H1 (cell line): ENCODE data around the gene AKIRIN2. TPM values are rescaled to one million over a fixed set of nuclear protein-coding genes. Genes with fewer than 3 reads are reported as not detected.

Experiments
- CTCF ChIA-PET: fragments of 300-600 bp; sonication (Branson Sonifier 250); formaldehyde crosslinking; loops from one replicate; lab custom pipeline; 2021; ENCODE audit not compliant: partially characterized antibody; lab: Charles Lee
- POLR2A ChIA-PET: fragments of 300-600 bp; sonication (Branson Sonifier 250); formaldehyde crosslinking; loops from one replicate; lab custom pipeline; 2021; ENCODE audit warnings: inconsistent platforms; ENCODE audit not compliant: partially characterized antibody; lab: Charles Lee
- DNase-seq, 2 experiments: peaks; one replicate each; pipeline versions ENCODE4 v3.0.0 to v3.0.0-alpha.2; 2010 to 2022; ENCODE audit warnings: low spot score in 2 of 2, low read depth in 1 of 2, mixed read lengths in 1 of 2
- FAIRE-seq: peaks from 2 replicates; lab custom pipeline; 2011; peaks lifted over from hg19 to GRCh38; lab: Jason Lieb, UNC
- H2AFZ ChIP-seq: 2 replicates; pipeline ENCODE4 v1.8.1; 2012; ENCODE audit warnings: low read length, inconsistent platforms
- H2AK5ac ChIP-seq: 2 replicates; pipeline ENCODE4 v1.6.1; 2013; ENCODE audit warnings: low read depth, low read length
- H2BK120ac ChIP-seq: replicated peaks from 2 replicates; pipeline ENCODE3; 2013; ENCODE audit warnings: low read depth, low read length, inconsistent platforms
- H2BK12ac ChIP-seq: 2 replicates; pipeline ENCODE4 v1.6.1; 2013; ENCODE audit warnings: low read depth, low read length
- H2BK15ac ChIP-seq: 2 replicates; pipeline ENCODE4 v1.6.1; 2013; ENCODE audit warnings: low read length
- H2BK20ac ChIP-seq: 2 replicates; pipeline ENCODE4 v1.6.1; 2013; ENCODE audit warnings: low read length
- H2BK5ac ChIP-seq: 2 replicates; pipeline ENCODE4 v1.6.1; 2013; ENCODE audit warnings: low read depth, low read length
- H3K14ac ChIP-seq: 2 replicates; pipeline ENCODE4 v1.6.1; 2013; ENCODE audit warnings: inconsistent platforms; ENCODE audit not compliant: insufficient read length
- H3K18ac ChIP-seq: 2 replicates; pipeline ENCODE4 v1.6.1; 2013; ENCODE audit warnings: low read length; ENCODE audit errors: extremely low read depth
- H3K23ac ChIP-seq: 2 replicates; pipeline ENCODE4 v1.6.1; 2013; ENCODE audit warnings: inconsistent platforms; ENCODE audit not compliant: insufficient read length
- H3K23me2 ChIP-seq: 2 replicates; pipeline ENCODE4 v1.6.1; 2013; ENCODE audit warnings: low read depth, low read length
- H3K27ac ChIP-seq: 2 replicates; pipeline ENCODE4 v1.6.1; 2011; ENCODE audit warnings: low read depth, low read length, inconsistent platforms
- H3K27me3 ChIP-seq, 4 experiments: replicated peaks in 1 of 4; 1 replicate in 1 of 4; 2 replicates in 3 of 4; pipeline versions ENCODE4 v1.6.1 to v1.8.1; 2011 to 2013; ENCODE audit warnings: low read length in 3 of 4, mild to moderate bottlenecking in 3 of 4, inconsistent platforms in 2 of 4, mixed read lengths in 2 of 4, moderate library complexity in 1 of 4; ENCODE audit not compliant: control insufficient read depth in 3 of 4, insufficient read depth in 3 of 4; ENCODE audit errors: extremely low read depth in 1 of 4
- H3K36me3 ChIP-seq, 4 experiments: 2 replicates each; pipeline versions ENCODE4 v1.6.1 to v1.8.1; 2011 to 2013; ENCODE audit warnings: mild to moderate bottlenecking in 4 of 4, low read length in 3 of 4, moderate library complexity in 2 of 4, control low read depth in 1 of 4, inconsistent platforms in 1 of 4; ENCODE audit not compliant: insufficient read depth in 4 of 4, control insufficient read depth in 2 of 4
- H3K4ac ChIP-seq: replicated peaks from 2 replicates; pipeline ENCODE3; 2013; ENCODE audit warnings: low read length, low read depth, mixed read lengths, inconsistent platforms; ENCODE audit not compliant: insufficient read length
- H3K4me1 ChIP-seq, 4 experiments: replicated peaks in 1 of 4; 1 replicate in 1 of 4; 2 replicates in 3 of 4; pipeline versions ENCODE4 v1.6.1 to v1.8.1; 2011 to 2013; ENCODE audit warnings: low read length in 3 of 4, inconsistent platforms in 2 of 4, mixed read lengths in 1 of 4; ENCODE audit not compliant: insufficient read depth in 4 of 4, control insufficient read depth in 3 of 4
- H3K4me2 ChIP-seq, 2 experiments: 2 replicates each; pipeline versions ENCODE4 v1.6.1 to v1.8.1; 2011 to 2013; ENCODE audit warnings: low read depth in 2 of 2, low read length in 2 of 2, control low read depth in 1 of 2, inconsistent platforms in 1 of 2, mild to moderate bottlenecking in 1 of 2; ENCODE audit not compliant: insufficient read depth in 1 of 2
- H3K4me3 ChIP-seq, 4 experiments: fragments of 200-600, 300-600 bp in 1 of 4; sonication (generic), shearing (Covaris generic), sonication (Bioruptor Twin) in 1 of 4; 2 replicates each; pipeline versions ENCODE4 v1.5.1 to v1.8.1; 2011 to 2016; ENCODE audit warnings: low read length in 4 of 4, low read depth in 3 of 4, control low read depth in 2 of 4, inconsistent platforms in 2 of 4, mild to moderate bottlenecking in 2 of 4, mixed read lengths in 1 of 4, moderate library complexity in 1 of 4; ENCODE audit not compliant: insufficient read depth in 2 of 4; ENCODE audit errors: extremely low read depth in 1 of 4
- H3K56ac ChIP-seq: replicated peaks from 2 replicates; pipeline ENCODE3; 2013; ENCODE audit warnings: low read depth, mild to moderate bottlenecking, mixed read lengths, low read length, inconsistent platforms; ENCODE audit not compliant: insufficient read length
- H3K79me1 ChIP-seq: 2 replicates; pipeline ENCODE4 v1.6.1; 2013; ENCODE audit warnings: low read depth, low read length, control low read depth
- H3K79me2 ChIP-seq, 2 experiments: 2 replicates each; pipeline versions ENCODE4 v1.6.1 to v1.8.1; 2012 to 2013; ENCODE audit warnings: low read length in 2 of 2, mild to moderate bottlenecking in 2 of 2, inconsistent platforms in 1 of 2; ENCODE audit not compliant: insufficient read depth in 2 of 2, control insufficient read depth in 1 of 2
- H3K9ac ChIP-seq, 4 experiments: replicated peaks in 1 of 4; 1 replicate in 1 of 4; 2 replicates in 3 of 4; pipeline versions ENCODE4 v1.6.1 to v1.8.1; 2011 to 2013; ENCODE audit warnings: low read depth in 3 of 4, low read length in 3 of 4, control low read depth in 2 of 4, mild to moderate bottlenecking in 2 of 4, moderate library complexity in 2 of 4, inconsistent platforms in 1 of 4; ENCODE audit errors: extremely low read depth in 1 of 4
- H3K9me3 ChIP-seq, 2 experiments: 2 replicates each; pipeline versions ENCODE4 v1.6.1 to v1.8.1; 2012 to 2013; ENCODE audit warnings: mild to moderate bottlenecking in 2 of 2, moderate library complexity in 2 of 2, control low read depth in 1 of 2, inconsistent platforms in 1 of 2, low read depth in 1 of 2, low read length in 1 of 2, mixed read lengths in 1 of 2; ENCODE audit not compliant: insufficient read depth in 2 of 2
- H4K20me1 ChIP-seq, 2 experiments: replicated peaks in 1 of 2; 2 replicates each; pipeline versions ENCODE3 to v1.8.1; 2011 to 2013; ENCODE audit warnings: inconsistent platforms in 2 of 2, low read length in 2 of 2, mild to moderate bottlenecking in 1 of 2; ENCODE audit not compliant: insufficient read depth in 2 of 2, control insufficient read depth in 1 of 2
- H4K5ac ChIP-seq: 2 replicates; pipeline ENCODE4 v1.6.1; 2013; ENCODE audit warnings: low read length, low read depth, mixed read lengths, inconsistent platforms; ENCODE audit not compliant: insufficient read length
- H4K8ac ChIP-seq: 2 replicates; pipeline ENCODE4 v1.8.0; 2013; ENCODE audit warnings: mild to moderate bottlenecking, moderate library complexity, low read length, inconsistent platforms; ENCODE audit not compliant: insufficient read depth; ENCODE audit errors: extremely low read depth
- H4K91ac ChIP-seq: replicated peaks from 2 replicates; pipeline ENCODE3; 2013; ENCODE audit warnings: low read length, mixed read lengths, inconsistent platforms; ENCODE audit not compliant: insufficient read length
- ASH2L ChIP-seq: fragments of 200-600, 300-600 bp; sonication (generic); IDR thresholded peaks from one replicate; pipeline ENCODE4 v1.7.1; 2017; ENCODE audit warnings: low read length
- CBX8 ChIP-seq: fragments of 300-800, 300-1000 bp; sonication (generic); IDR thresholded peaks from 2 replicates; pipeline ENCODE4 v1.7.1; 2016; ENCODE audit warnings: low read depth, low read length, borderline replicate concordance
- CTBP2 ChIP-seq: IDR thresholded peaks from 2 replicates; pipeline ENCODE4 v1.7.0; 2011; ENCODE audit warnings: borderline replicate concordance, mild to moderate bottlenecking, moderate library complexity, mixed read lengths, low read length; ENCODE audit not compliant: insufficient read depth, insufficient read length
- EZH2 ChIP-seq: fragments of 200-600 bp; sonication (generic); IDR thresholded peaks from 2 replicates; pipeline ENCODE4 v1.7.1; 2012; ENCODE audit warnings: low read depth, mild to moderate bottlenecking, moderate library complexity, low read length, inconsistent platforms; ENCODE audit not compliant: severe bottlenecking
- MAX ChIP-seq: IDR thresholded peaks from 2 replicates; pipeline ENCODE4 v1.6.1; 2012; ENCODE audit warnings: inconsistent platforms
- NANOG ChIP-seq: IDR thresholded peaks from 2 replicates; pipeline ENCODE4 v1.6.1; 2011; ENCODE audit warnings: low read length, low read depth, mild to moderate bottlenecking, inconsistent platforms; ENCODE audit not compliant: insufficient read depth, poor library complexity, severe bottlenecking
- SRF ChIP-seq: IDR thresholded peaks from 2 replicates; pipeline ENCODE4 v1.6.1; 2011; ENCODE audit warnings: mild to moderate bottlenecking, low read depth, low read length, moderate library complexity
- TEAD4 ChIP-seq: IDR thresholded peaks from 2 replicates; pipeline ENCODE4 v1.6.1; 2012; ENCODE audit warnings: low read depth, low read length, inconsistent platforms, mixed read lengths
- ZNF274 ChIP-seq: IDR thresholded peaks from 2 replicates; pipeline ENCODE4 v1.7.0; 2012; ENCODE audit warnings: low read length, borderline replicate concordance; ENCODE audit errors: extremely low read depth
- polyA plus RNA-seq, 7 experiments: library from polyadenylated mRNA; depleted of rRNA in 3 of 7; stranded (reverse) in 5 of 7; unstranded in 2 of 7; fragments of >200 nt in 5 of 7; fragments of 200-250 nt in 2 of 7; gene quantifications; 1 replicate in 5 of 7; 2 replicates in 1 of 7; 4 replicates in 1 of 7; pipeline versions ENCODE4 v1.2.1 to v1.2.3, GENCODE V29; 2011 to 2013; ENCODE audit warnings: missing spikeins in 2 of 7, mixed read lengths in 2 of 7
- total RNA-seq: library from RNA; stranded (reverse); fragmentation: NEBNext Ultra II Directional; extraction: Animal tissue kit (Norgen Biotek cat#: 25700); gene quantifications from 2 replicates; pipeline ENCODE4 v1.2.1, GENCODE V29; 2021

AKIRIN2 gene
- total and polyA plus RNA-seq, 2 of the 8 experiments (the other 6 are each of a cell fraction or from before 2014, with no cell fraction given) = 35.6 to 75.3 TPM

DNA sequence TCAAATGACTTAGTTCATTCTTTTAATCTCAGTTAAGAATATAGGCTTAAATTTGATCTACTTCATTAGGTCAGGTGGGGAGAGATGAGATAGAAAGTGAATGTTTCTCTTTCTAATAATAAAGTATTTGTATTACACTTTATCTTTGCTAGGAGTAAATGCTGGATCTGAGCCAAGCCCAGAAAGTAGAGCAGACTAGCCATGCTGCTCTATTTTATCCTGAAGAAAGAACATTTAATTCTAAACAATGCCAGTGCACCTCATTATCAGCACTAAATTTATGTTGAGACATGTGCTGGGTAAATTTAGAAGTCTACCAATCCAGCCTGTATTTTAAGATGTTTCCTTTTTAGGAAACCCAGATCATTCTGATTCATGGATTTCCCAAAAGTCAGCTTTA lies 43.5 kb downstream of the AKIRIN2 start:
- POLR2A ChIA-PET = no interaction called here
- H4K8ac ChIP-seq = no peak overlapping the region
- no peak overlapping the region for H3K23ac ChIP-seq
- H3K79me1 ChIP-seq = no peaks in the 10 kb centered on the region
- H4K20me1 ChIP-seq = no peaks in the 10 kb centered on the region
- H4K91ac ChIP-seq = no peak overlapping the region
- CTCF ChIA-PET = no interaction called here
- peaks cover 0 to 9% (median 5%) of the 10 kb centered on the region in 4 experiments; a peak in 4 of 7 replicates for H3K4me1 ChIP-seq
- no peaks in the 10 kb centered on the region for H3K27me3 ChIP-seq
- no peak overlapping the region for H3K18ac ChIP-seq
- FAIRE-seq (no peak), DNase-seq (no peak)
- H2BK5ac ChIP-seq = no peak overlapping the region
- no peak overlapping the region for H3K56ac ChIP-seq
- peaks cover 0 to 55% (median 21%) of the 10 kb centered on the region in 4 experiments; a peak in 5 of 8 replicates for H3K36me3 ChIP-seq
- H3K27ac ChIP-seq = no peak overlapping the region
- H3K79me2 ChIP-seq = no peaks in the 10 kb centered on the region
- no peak overlapping the region for H4K5ac ChIP-seq
- no peak overlapping the region for H2BK15ac ChIP-seq
- no peak overlapping the region for H3K4ac ChIP-seq
- H3K4me2 ChIP-seq = no peak overlapping the region
- H2AK5ac ChIP-seq = no peak overlapping the region
- no peak for TF ChIP-seq ASH2L
- no peak for TF ChIP-seq MAX
- no peak for TF ChIP-seq EZH2
- TF ChIP-seq SRF = no peak
- no peak for TF ChIP-seq CTBP2
- TF ChIP-seq ZNF274 = no peak
- TF ChIP-seq TEAD4 = no peak
- TF ChIP-seq CBX8 = no peak
- no peak for TF ChIP-seq NANOG
- no peak overlapping the region for H2BK12ac ChIP-seq
- no peaks in the 10 kb centered on the region for H3K23me2 ChIP-seq
- H2BK20ac ChIP-seq = no peak overlapping the region
- no peak overlapping the region for H3K14ac ChIP-seq
- H3K9ac ChIP-seq = no peak overlapping the region
- no peak overlapping the region for H2BK120ac ChIP-seq
- H3K9me3 ChIP-seq = no peaks in the 10 kb centered on the region
- H2AFZ ChIP-seq = no peak overlapping the region
- H3K4me3 ChIP-seq = no peak overlapping the region
